NCI-H128 (cell line): ENCODE data around the gene GP1BB.

Source experiments
- DNase-seq: peaks from one replicate; lab custom pipeline; 2025; ENCODE audit not compliant: unreplicated experiment; lab: John Stamatoyannopoulos, UW

GP1BB gene

DNA sequence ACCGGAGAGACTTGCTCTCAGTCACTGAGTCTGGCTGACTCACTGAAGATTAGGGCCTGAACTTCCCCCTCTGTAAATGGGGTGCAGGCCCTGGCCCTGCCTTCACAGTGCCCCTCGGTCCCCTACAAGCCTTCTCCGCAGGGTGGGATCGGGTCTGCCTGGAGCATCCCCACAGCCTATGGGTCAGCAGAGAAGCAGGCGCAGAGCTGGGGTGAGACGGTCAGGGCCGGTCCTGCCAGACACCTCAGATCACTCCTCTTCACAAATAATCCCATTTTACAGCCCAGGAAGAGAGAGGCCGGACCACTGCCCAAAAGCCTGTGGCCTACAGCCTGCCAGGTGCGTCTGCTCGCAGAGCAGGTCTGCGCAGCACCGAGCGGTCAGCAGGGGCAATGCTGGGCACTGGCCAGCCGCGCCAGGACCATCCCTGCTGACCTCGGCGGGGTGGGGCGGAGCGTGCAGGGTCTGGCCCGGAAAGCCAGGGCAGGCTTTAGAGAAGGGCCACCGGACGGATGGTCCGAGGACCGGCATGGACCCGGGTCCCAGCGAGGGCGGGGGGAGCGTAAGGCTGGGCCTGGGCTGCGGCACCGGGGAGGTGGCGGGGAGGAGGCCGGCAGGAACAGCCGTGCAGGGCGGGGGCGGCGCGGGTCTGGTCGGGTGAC is 9.6 kb upstream of the GP1BB start:
- no peak for DNase-seq

- no peak for DNase-seq
These were observed 8.8 kb upstream of the GP1BB start, which contains the start of gene SEPTIN5 for GRCh38 chr22:19714312-19715187. TSS of gene SEPTIN5 (plus strand) at chr22:19714503. CDS start at chr22:19714589, 86 bp downstream.

DNA sequence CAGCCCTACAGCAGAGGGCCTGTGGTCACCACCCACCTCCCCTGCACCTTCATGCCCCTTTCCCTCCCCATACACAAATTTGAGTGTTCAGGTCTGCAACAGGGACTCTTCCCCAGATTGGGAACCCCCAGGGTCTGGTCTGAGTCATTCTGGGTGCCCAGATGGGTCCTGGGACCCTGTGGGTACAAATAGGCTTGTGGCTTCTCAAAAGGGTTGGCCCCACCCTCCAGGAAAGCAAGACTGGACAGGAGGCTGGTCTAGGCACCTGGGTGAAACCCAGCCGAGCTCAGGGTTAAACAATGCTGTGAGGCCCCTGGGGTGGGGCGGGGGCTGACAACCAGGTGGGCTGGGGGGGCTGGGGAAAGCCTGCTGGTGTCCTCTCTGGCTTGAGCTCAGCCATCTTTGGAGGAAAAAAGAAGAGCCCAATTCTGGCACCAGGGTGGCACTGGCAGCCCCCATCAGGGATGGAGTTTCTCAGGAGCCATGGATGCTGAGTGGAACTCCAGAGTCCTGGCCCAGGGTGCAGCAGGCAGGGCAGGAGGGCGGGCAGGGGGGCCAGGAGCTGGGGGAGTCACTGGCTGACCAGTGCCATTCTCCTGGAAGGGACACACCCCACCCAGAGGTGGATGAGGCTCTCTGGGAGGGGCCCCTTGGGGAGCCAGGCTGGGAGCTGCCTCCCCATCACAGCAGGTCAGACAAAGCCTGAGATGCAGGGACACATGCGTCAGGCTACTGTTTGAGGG is 8.0 kb upstream of the GP1BB start:
- no peak for DNase-seq

DNA sequence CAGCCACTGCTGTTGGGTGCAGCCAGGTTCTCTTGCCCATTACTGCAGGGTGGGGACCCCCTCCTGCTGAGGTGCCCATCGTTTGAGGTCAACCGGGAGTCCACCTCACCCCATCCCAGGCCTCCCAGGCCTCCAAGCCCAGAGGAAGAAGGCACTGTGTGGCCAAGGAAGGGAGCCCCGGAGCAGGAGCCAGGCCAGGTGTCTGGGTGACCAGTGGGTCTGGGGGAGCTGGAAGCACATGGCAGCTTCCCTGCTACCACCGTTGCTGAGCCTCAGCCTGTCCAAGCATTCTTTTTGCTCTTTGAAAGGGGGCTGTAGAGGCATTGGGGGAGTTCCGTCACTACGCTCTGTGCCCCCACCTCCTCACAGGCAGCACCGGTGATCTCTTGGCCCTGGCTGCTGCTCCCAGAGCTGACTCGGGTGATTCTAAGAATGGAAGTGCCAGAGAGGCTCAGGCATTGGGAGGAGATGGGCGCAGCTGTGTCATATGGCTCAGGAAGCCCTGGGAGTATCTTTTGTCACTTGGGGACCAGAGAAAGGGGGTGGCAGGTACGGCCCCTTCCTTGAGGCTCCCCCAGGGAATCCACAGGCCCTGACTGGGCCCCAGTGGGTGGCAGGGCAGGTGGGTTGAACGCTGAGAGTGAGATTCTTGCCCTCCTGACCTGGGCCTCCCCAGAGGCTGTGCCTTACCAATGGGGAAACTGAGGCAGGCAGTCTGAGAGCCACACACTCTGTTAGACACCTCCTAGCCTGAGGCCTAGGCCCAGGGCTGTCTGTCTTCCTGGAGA is 7.1 kb upstream of the GP1BB start:
- DNase-seq, result no peak

GRCh38 chr22:19716829-19717105 is 6.6 kb upstream of the GP1BB start:
- no peak for DNase-seq

GRCh38 chr22:19717181-19717580 is 6.2 kb upstream of the GP1BB start:
- no peak for DNase-seq

GRCh38 chr22:19717691-19718455 is 5.5 kb upstream of the GP1BB start:
- DNase-seq, result no peak

GRCh38 chr22:19718456-19719049 is 4.8 kb upstream of the GP1BB start:
- no peak for DNase-seq

DNA sequence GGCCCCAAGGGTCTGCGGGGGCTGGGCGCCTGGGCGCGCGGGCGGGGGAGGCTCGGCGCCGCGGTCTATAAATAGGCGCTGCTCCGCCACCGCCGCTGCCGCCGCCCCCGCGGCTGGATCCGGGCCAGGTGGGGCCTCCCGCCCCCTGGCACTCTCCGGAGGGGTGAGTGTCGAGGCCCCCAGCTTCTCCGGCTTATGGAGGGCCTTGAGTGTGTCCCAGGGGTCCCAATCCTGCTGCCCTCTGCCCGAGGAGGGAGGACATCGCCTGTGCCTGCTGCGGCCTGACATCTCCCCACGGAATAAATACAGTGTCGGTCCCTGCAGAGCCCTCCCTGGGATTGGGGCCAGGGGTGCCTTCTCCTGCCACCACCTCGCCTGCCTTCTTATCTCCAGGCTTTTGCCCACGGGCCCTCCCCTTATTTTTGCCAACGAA is 4.3 kb upstream of the GP1BB start:
- DNase-seq, result no peak

DNA sequence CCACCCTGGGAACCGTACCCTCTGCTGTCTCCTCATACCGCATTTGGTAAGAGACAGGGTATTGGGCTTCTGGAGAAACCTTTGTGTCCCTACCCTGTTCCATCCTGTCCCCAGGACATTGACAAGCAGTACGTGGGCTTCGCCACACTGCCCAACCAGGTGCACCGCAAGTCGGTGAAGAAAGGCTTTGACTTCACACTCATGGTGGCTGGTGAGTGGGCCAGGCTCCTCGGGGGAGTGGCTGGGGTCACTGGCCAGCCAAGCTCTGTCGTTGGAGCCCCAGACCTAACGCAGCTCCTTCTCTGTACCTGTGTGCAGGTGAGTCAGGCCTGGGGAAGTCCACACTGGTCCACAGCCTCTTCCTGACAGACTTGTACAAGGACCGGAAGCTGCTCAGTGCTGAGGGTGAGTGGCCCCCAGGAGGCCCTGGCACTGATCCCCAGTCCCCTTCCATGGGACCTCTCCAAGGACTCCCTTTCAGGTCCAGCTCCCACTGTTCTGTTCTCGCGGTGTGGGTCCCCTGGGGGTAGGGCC is 3.8 kb upstream of the GP1BB start:
- DNase-seq, result no peak

- no peak for DNase-seq
These were observed 3.0 kb upstream of the GP1BB start for GRCh38 chr22:19720150-19720827.

GRCh38 chr22:19720999-19721329 is 2.4 kb upstream of the GP1BB start:
- no peak for DNase-seq

- no peak for DNase-seq
These were observed 1.8 kb upstream of the GP1BB start for GRCh38 chr22:19721330-19722177.

GRCh38 chr22:19722178-19722981 is 959 bp upstream of the GP1BB start:
- DNase-seq, result no peak

- no peak for DNase-seq
These were observed 432 bp upstream of the GP1BB start for GRCh38 chr22:19722982-19723231.

DNA sequence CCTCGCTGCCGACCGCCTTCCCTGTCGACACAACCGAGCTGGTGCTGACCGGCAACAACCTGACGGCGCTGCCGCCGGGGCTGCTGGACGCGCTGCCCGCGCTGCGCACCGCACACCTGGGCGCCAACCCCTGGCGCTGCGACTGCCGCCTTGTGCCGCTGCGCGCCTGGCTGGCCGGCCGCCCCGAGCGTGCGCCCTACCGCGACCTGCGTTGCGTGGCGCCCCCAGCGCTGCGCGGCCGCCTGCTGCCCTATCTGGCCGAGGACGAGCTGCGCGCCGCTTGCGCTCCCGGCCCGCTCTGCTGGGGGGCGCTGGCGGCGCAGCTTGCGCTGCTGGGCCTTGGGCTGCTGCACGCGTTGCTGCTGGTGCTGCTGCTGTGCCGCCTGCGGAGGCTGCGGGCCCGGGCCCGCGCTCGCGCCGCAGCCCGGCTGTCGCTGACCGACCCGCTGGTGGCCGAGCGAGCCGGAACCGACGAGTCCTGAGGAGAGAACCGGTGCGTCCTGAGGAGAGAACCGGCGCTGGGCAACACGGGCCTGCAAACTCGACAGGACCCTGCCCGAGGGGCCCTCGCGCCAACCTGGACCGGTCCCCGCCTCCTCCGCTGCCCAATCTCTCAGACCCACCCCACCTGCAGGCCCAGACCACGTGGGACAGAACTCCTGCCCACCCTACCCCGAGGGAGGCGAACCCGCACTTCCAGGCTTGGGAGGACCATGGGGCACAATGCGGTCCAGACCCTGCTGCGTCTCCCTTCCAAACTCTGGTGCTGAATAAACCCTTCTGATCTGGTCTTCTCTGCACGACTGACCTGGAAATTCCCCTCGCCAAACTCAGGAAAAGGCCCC is 866 bp downstream of the GP1BB start:
- DNase-seq, result no peak
